GM13976 (cell line): ENCODE data around the gene NPDC1.

ENCODE experiments used
- DNase-seq: peaks from one replicate; pipeline ENCODE4 v3.0.0; 2012; ENCODE audit warnings: low spot score
- in situ Hi-C: fragments of 300-500 bp; cut with MboI; formaldehyde crosslinking; loops from one replicate; pipeline ENCODE4 v1.12.0; 2022; ENCODE audit warnings: low sequenced_read_pairs, mixed read lengths, inconsistent platforms; ENCODE audit not compliant: unreplicated experiment
- TF ChIP-seq, protein P1 (sequence below): IDR thresholded peaks from 2 replicates; pipeline ENCODE4 v1.5.1; 2012; ENCODE audit warnings: borderline replicate concordance, mild to moderate bottlenecking; ENCODE audit not compliant: insufficient read depth; ENCODE audit errors: extremely low read depth, missing control alignments, control extremely low read depth

Gene NPDC1

DNA sequence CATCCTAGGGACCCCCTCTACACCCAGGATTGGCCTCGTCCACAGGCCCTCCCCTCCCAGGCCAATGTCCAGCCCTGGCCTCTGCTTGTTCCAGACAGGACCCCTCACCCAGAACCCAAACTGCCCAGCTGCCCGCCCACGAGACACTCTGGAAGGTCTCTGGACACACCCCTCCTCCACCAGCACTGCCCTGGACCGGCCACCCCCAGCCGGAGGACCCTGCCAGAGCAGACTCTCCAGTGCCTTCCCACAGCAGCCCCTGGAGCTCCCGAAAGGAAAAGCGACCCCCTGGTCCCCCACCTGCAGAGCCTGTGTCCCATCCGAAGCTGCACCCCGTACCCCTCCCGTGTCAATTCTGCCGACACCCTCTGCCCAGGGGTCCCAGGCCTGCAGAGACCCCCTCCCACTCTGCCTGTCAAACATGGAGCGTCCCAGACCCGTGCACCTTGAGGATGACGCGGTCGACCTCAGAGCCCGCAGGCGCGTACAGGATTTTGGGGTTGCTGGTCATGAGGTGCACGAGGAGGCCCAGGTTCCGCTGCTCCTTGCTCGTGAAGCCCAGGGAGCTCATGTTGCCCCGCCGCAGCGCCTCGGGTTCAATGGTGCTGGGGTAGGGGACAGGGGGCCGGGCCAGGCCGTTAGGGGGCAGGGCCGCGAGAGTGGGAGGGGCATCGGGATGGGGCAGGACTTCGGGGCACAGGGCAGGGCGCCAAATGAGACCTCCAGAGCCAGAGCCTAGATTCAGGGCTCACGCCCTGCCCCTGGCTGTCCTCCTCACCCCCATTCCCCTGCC lies 25.9 kb downstream of the NPDC1 start:
- in situ Hi-C loops = no loop called here
- DNase-seq = no peak
- TF ChIP-seq, protein P1, sequence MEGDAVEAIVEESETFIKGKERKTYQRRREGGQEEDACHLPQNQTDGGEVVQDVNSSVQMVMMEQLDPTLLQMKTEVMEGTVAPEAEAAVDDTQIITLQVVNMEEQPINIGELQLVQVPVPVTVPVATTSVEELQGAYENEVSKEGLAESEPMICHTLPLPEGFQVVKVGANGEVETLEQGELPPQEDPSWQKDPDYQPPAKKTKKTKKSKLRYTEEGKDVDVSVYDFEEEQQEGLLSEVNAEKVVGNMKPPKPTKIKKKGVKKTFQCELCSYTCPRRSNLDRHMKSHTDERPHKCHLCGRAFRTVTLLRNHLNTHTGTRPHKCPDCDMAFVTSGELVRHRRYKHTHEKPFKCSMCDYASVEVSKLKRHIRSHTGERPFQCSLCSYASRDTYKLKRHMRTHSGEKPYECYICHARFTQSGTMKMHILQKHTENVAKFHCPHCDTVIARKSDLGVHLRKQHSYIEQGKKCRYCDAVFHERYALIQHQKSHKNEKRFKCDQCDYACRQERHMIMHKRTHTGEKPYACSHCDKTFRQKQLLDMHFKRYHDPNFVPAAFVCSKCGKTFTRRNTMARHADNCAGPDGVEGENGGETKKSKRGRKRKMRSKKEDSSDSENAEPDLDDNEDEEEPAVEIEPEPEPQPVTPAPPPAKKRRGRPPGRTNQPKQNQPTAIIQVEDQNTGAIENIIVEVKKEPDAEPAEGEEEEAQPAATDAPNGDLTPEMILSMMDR = no peak

GRCh38 chr9:137018761-137019559 lies 27.0 kb downstream of the NPDC1 start:
- TF ChIP-seq, protein P1 = no peak
- DNase-seq = no peak
- in situ Hi-C loops = no loop called here

DNA sequence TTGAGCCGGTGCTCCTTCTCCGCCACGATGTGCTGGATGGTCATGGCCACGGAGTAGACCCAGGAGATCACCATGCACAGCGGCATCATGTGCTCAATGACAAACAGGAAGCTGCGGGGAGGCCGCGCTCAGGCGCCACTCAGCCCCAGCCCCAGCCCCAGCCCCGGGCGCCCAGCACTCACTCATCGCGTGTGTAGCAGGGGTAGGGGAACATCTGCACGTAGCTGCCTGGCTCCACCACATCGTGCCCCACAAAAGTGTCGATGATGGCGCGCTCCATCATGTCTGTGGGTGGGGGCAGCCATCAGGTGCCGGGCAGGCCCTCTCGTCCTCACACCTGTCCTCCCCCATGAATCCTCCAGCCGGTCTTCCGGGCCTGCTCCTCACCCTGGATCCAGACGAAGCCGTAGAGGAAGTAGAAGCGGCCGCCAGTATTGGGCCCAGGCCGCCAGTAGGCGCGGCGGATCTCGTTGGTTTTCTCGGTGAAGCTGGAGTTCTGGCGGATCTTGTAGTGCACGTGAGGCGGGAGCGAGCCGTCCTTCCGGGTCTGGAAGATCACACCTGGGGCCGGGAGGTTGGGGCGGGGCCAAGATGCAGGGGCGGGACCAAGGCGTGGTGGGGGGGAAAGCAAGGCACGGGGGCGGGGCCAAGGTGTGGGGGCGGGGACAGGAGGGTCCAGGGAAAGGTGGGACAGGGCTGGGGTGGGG lies 28.0 kb downstream of the NPDC1 start:
- in situ Hi-C loops = no loop called here
- DNase-seq = no peak
- TF ChIP-seq, protein P1 = no peak

DNA sequence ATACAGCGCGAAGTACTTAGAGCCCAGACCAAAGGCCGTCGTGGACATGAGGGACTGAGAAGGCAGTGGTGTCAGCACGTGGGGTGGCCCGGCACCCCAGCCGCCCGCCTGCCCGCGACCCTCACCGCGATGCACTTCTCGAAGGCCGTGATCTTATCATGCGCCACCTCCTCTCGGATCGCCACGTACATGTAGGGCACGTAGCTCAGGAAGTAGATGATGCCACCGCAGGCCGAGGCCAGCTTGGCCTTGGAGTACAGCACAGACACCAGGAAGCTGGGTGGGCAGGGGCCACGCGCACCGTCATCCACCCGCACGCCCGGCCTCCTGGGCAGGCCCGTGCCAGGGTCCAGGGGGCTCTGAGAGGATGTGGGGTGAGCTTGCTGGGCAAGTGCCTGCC lies 28.9 kb downstream of the NPDC1 start:
- TF ChIP-seq, protein P1 = no peak
- no peak for DNase-seq
- in situ Hi-C loops = no loop called here

DNA sequence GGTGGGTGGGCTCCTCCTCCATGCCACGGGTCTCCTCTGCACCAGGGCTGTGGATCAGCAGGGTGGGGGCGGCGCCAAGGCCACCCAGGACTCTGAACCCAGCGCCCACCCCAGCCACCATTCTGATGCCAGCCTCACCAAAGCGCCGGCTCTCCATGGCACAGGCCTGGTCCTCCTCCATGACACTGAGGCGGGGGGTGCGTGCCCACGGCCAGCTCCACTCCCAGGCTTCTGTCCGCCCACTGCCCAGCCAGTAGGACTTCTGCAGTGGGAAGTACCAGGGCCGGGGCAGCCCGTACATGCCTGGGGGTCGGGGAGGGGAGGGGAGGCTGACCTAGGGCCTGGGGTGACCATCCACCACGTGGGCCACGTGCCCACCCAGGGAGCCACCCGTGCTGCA lies 29.5 kb downstream of the NPDC1 start:
- DNase-seq = no peak
- TF ChIP-seq, protein P1 = no peak
- in situ Hi-C loops = no loop called here

- no peak for DNase-seq
- TF ChIP-seq, protein P1 = no peak
- in situ Hi-C loops = no loop called here
These were observed 30.0 kb downstream of the NPDC1 start for GRCh38 chr9:137015976-137016375.
